Duodenal mucosa (tissue), 2 donors: ENCODE results near the gene KSR1.
"Not testable (repeated sequence)": the region's sequence is repeated elsewhere in the genome, so short reads cannot be mapped to it uniquely, and the experiment has no call there.

Experiments
- H3K27ac ChIP-seq: one replicate; pipeline ENCODE4 v1.7.0; 2013; ENCODE audit warnings: low read depth, low read length
- H3K27me3 ChIP-seq, 2 donors: one replicate each; pipeline ENCODE4 v1.7.0; 2013; ENCODE audit warnings: low read length in 2 of 2, control low read depth in 1 of 2; ENCODE audit not compliant: insufficient read depth in 2 of 2, control insufficient read depth in 1 of 2
- H3K36me3 ChIP-seq, 2 donors: one replicate each; pipeline ENCODE4 v1.7.0; 2013; ENCODE audit warnings: low read length in 2 of 2, control low read depth in 1 of 2; ENCODE audit not compliant: insufficient read depth in 2 of 2, control insufficient read depth in 1 of 2
- H3K4me1 ChIP-seq, 2 donors: one replicate each; pipeline ENCODE4 v1.7.0; 2013; ENCODE audit warnings: low read length in 2 of 2, control low read depth in 1 of 2; ENCODE audit not compliant: insufficient read depth in 2 of 2, control insufficient read depth in 1 of 2
- H3K4me3 ChIP-seq, 2 donors: one replicate each; pipeline ENCODE4 v1.7.0; 2013; ENCODE audit warnings: low read length in 2 of 2, low read depth in 1 of 2
- H3K9ac ChIP-seq, 2 donors: one replicate each; pipeline ENCODE4 v1.7.0; 2013; ENCODE audit warnings: low read length in 2 of 2, low read depth in 1 of 2
- H3K9me3 ChIP-seq, 2 donors: one replicate each; pipeline ENCODE4 v1.7.0; 2013; ENCODE audit warnings: low read length in 2 of 2, control low read depth in 1 of 2; ENCODE audit not compliant: control insufficient read depth in 1 of 2

KSR1 gene

DNA sequence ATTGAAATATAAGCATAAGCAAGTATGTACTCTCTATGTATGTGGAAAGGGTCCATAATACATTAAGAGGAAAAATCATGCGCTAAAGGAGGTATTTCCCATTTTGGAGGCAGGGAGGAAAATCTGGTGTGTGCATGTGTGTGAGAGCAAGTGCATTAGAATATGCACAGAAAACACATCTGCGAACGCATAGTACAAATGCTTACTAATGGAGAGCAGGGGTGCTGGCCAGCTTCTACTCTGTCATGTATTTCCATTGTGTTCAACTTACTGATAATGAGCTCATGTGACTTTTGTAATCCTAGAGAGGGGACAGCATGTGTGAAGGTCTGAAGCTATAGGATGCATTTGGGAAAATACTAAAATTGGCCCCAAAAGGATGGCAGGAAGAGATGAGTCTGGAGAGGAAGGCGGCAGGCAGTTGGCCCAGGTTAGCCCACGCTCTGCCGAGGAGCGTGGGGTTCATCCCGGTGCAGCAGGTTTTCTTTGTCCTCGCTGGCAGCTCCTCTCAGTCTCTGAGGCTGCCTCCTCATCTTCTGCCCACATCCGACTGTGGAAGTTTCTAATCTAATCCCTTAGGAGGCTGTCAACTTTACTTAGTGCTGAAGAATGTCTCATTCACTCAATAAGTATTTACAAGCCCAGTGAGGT, 17.8 kb upstream of the KSR1 start:
- no peaks in the 10 kb centered on the region for H3K27me3 ChIP-seq
- no peaks in the 10 kb centered on the region for H3K9me3 ChIP-seq
- H3K4me3 ChIP-seq: no peak overlapping the region
- H3K9ac ChIP-seq: no peak overlapping the region
- H3K36me3 ChIP-seq: no peaks in the 10 kb centered on the region
- no peak overlapping the region for H3K27ac ChIP-seq
- no peaks in the 10 kb centered on the region for H3K4me1 ChIP-seq

DNA sequence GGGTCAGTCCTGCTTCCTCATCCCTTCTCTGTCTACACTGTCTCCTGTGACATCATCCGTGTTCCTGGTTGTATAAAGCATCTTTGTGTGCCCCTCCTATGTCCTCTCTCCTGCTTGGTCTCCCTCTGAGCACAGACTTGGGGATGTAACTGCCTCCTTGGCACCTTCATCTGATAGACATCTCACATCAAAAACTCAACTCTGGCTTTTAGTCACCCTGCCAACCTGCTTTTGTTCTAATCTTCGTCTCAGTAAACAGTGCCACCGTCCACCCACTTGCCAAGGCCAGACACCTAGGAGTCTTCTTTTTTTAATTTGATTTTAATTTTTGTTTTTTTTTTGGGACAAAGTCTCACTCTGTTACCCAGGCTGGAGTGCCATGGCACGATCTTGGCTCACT, 16.9 kb upstream of the KSR1 start:
- H3K36me3 ChIP-seq: no peaks in the 10 kb centered on the region
- no peaks in the 10 kb centered on the region for H3K4me1 ChIP-seq
- no peaks in the 10 kb centered on the region for H3K9me3 ChIP-seq
- no peaks in the 10 kb centered on the region for H3K27me3 ChIP-seq
- no peak overlapping the region for H3K9ac ChIP-seq
- no peak overlapping the region for H3K4me3 ChIP-seq
- no peak overlapping the region for H3K27ac ChIP-seq

DNA sequence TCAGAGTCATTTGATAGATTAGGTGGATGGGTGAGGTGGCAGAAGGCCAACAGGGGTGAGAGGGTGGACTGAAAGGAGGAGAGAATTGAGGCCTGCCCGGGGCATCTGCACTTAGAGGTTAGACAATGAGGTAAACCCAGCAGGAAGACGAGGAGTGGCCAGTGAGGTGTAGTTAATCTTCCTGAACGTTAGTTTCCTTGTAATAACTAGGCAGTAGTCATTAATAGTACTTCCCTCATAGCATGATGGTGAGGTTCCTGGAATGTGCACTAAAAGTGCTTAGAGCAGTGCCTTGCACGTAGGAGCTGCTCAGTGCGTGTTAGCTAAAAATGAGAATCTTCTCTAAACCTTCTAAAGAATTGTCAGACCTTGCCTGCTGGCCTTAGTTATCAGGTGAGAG, 13.5 kb upstream of the KSR1 start:
- H3K4me1 ChIP-seq: no peaks in the 10 kb centered on the region
- no peak overlapping the region for H3K27ac ChIP-seq
- H3K27me3 ChIP-seq: no peaks in the 10 kb centered on the region
- H3K9me3 ChIP-seq: no peaks in the 10 kb centered on the region
- no peaks in the 10 kb centered on the region for H3K36me3 ChIP-seq
- H3K9ac ChIP-seq: no peak overlapping the region
- H3K4me3 ChIP-seq: no peak overlapping the region

DNA sequence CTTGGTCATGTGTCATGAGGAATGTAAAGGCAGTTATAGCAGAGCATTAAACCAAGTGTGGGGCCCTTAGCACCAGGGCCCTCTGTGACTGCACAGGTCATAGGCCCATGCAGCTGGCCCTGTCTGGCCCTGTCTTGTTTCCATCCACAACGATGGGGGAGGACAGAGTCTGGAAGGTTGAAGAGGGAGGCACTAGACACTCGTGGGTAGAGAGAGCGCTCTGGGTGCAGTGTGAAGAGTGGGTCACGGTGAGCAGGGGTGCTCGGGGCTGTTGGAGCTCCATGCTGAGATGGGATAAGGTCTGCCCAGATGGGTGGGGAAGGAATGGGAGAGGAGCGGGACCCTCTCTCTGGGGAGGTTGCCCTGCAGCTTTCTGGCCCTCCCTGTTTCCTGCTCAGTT, 12.8 kb upstream of the KSR1 start:
- no peaks in the 10 kb centered on the region for H3K27me3 ChIP-seq
- no peaks in the 10 kb centered on the region for H3K36me3 ChIP-seq
- H3K9me3 ChIP-seq: no peaks in the 10 kb centered on the region
- H3K4me3 ChIP-seq: no peak overlapping the region
- no peak overlapping the region for H3K9ac ChIP-seq
- no peak overlapping the region for H3K27ac ChIP-seq
- no peaks in the 10 kb centered on the region for H3K4me1 ChIP-seq

DNA sequence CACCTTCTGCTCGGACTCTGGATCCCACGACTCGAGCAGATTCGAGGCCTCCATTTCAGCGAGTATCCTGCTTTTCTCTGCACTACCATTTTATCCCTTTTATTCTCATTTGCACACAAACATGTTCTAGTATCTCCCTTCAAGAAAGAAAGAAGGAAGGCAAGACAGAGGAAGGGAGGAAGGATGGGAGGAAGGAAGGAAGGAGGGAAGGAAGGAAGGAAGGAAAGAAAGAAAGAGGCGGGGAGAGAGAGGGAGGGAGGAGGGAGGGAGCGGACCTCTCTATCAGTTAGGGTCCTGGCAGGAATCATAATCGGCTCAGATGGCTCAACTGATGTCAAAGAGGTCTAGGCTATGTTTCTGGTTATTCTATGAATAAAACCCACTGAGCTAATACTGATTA, 10.3 kb upstream of the KSR1 start:
- no peaks in the 10 kb centered on the region for H3K27me3 ChIP-seq
- no peak overlapping the region for H3K4me3 ChIP-seq

DNA sequence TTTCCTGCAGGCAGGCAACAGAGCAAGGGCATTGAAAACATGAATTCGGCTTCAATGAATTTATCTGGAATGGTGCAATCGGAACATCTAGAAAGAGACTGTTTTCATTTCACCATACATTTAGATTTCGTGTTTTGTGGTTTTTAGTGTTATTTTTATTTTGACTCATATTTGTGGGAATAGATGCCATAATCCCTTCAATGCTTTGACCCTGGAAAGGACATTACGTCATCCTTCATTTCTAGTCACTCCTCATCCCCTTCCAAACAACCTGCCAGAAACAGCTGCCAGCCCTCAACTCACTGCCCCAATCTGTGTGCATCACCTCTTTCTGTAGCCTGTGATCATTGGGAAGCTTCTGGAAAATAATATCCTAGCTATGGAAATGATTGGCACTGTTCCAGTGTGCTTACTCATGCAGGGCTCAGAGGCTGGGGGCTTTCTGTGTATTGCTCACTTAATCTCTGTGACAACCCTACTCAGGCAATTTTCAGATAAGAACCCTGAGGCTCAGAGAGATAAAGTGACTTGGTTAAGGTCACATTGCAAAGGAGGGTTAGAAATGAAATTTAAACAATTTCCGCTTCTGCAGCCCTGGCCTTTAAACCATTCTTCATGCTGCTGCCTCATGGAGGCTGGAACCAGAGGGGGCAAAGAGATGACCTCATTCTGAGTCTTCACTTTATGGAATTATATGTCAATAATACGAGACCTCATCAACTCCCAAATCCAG, 9.5 kb upstream of the KSR1 start:
- H3K9me3 ChIP-seq: no peaks in the 10 kb centered on the region
- H3K9ac ChIP-seq: no peak overlapping the region
- H3K4me3 ChIP-seq: no peak overlapping the region
- H3K27ac ChIP-seq: no peak overlapping the region
- no peaks in the 10 kb centered on the region for H3K4me1 ChIP-seq
- no peaks in the 10 kb centered on the region for H3K36me3 ChIP-seq
- no peaks in the 10 kb centered on the region for H3K27me3 ChIP-seq

More for the DNA sequence above, 10.3 kb upstream of the KSR1 start:
- H3K36me3 ChIP-seq: no peaks in the 10 kb centered on the region
- H3K27ac ChIP-seq: no peak overlapping the region
- H3K9me3 ChIP-seq: no peaks in the 10 kb centered on the region
- H3K9ac ChIP-seq: no peak overlapping the region
- no peaks in the 10 kb centered on the region for H3K4me1 ChIP-seq

DNA sequence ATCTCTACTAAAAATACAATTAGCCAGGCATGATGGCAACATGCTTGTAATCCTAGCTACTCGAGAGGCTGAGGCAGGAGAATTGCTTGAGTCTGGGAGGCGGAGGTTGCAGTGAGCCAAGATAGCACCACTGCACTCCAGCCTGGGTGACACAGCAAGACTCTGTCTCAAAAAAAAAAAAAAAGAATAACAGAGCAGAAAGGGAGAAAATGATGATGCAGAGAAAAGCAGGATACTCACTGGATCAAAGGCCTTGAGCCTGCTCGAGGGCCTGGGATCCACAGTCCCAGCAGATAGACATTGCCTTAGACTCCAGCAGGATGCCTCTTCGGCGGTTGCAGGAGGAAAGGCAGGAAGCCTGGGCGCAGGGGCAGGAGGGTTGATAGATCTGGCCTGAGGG, 7.7 kb upstream of the KSR1 start:
- not testable (repeated sequence) for H3K9me3 ChIP-seq, H3K4me1 ChIP-seq

DNA sequence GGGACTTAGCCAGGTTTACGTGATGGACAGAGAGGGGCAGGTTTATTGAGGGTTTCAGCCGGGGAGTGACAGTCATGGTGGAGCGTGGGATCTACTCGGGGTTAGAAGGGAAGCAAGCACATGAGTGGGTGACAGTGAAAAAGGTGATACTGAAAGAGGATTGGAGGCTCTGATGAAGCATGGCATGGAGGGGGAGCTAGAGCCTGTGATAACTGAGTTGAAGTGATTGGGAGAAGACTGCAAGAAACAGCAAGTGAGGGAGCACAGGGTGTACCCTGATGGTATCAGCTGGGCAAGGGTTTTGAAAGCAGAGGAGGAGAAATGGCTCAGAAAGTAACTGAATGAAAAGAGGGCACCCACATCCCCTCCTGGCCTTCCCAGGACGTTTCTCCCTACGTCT, 6.7 kb upstream of the KSR1 start:
- no peak overlapping the region for H3K27ac ChIP-seq
- no peaks in the 10 kb centered on the region for H3K27me3 ChIP-seq
- no peaks in the 10 kb centered on the region for H3K36me3 ChIP-seq
- H3K4me3 ChIP-seq: no peak overlapping the region
- H3K4me1 ChIP-seq: no peaks in the 10 kb centered on the region
- no peak overlapping the region for H3K9ac ChIP-seq
- H3K9me3 ChIP-seq: no peaks in the 10 kb centered on the region

More for the DNA sequence above, 7.7 kb upstream of the KSR1 start:
- H3K27ac ChIP-seq, H3K4me3 ChIP-seq, H3K27me3 ChIP-seq, H3K36me3 ChIP-seq, H3K9ac ChIP-seq: not testable (repeated sequence)

DNA sequence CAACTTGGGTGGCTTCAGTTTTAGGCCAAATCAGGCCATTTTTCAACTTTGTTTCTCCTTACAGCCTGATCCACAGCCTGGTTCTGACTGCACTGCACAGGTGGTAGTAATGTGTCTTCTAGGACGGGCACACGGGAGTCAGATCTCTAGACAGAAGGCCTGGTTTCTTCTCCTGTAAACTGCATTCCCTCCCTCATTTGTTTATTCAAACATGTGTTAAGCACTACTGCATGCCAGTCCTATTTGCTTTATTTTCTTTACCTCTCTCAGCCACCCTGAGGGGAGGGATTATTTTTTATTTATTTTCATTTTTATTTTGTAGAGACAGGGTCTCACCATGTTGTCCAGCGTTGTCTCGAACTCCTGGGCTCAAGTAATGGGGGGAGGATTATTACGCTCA, 6.3 kb upstream of the KSR1 start:
- Histone ChIP-seq H3K9ac (no peak overlapping the region), H3K27ac (no peak overlapping the region), H3K27me3 (no peaks in the 10 kb centered on the region), H3K36me3 (no peaks in the 10 kb centered on the region), H3K4me1 (no peaks in the 10 kb centered on the region), H3K9me3 (no peaks in the 10 kb centered on the region), H3K4me3 (no peak overlapping the region)

DNA sequence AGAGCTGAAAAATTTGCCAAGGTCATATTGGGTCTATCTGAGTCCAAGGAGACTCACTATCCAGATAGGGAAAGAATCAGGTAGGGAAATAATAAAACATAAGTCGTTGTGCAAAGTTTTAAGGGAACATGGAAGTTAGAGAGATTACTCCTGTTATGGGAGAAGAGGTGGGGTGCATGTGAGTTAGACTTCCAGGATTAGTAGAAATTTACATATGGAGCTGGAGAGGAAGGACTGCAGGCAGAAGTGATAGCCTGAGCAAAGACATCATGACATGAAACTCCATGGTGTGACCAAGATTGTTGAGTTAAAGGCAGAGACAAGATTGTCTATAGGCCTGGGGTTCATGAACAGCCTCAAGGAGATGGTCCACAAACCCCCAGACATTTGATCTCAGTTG, 5.8 kb upstream of the KSR1 start:
- no peaks in the 10 kb centered on the region for H3K9me3 ChIP-seq
- no peak overlapping the region for H3K9ac ChIP-seq
- H3K4me3 ChIP-seq: no peak overlapping the region
- H3K4me1 ChIP-seq: no peaks in the 10 kb centered on the region
- no peaks in the 10 kb centered on the region for H3K36me3 ChIP-seq
- no peaks in the 10 kb centered on the region for H3K27me3 ChIP-seq
- H3K27ac ChIP-seq: no peak overlapping the region
